Naive thymus-derived CD4-positive, alpha-beta T cell (primary cell): ENCODE results near the gene AADACL4. TPM values are rescaled to one million over a fixed set of nuclear protein-coding genes. Genes with fewer than 3 reads are reported as not detected.

Experiments used
- ATAC-seq: fragments of 150-1000 bp; cut with Tn5 transposase; 2 replicates; pipeline ENCODE4 v1.10.0; 2021; ENCODE audit warnings: mild to moderate bottlenecking, moderate library complexity
- CTCF ChIA-PET: fragments of 350-600 bp; sonication (Branson Sonifier 250); formaldehyde crosslinking; loops from one replicate; lab custom pipeline; 2021; ENCODE audit warnings: antibody characterized with exemption; lab: Charles Lee
- POLR2A ChIA-PET: fragments of 350-600 bp; sonication (Branson Sonifier 250); formaldehyde crosslinking; loops from one replicate; lab custom pipeline; 2021; ENCODE audit warnings: antibody characterized with exemption, inconsistent platforms; lab: Charles Lee
- DNase-seq, 9 donors: peaks; one replicate each; pipeline versions ENCODE4 v3.0.0 to v3.0.0-alpha.2; 2020 to 2022; ENCODE audit warnings: mixed read lengths in 1 of 9
- H3K27ac ChIP-seq: one replicate; pipeline ENCODE4 v1.7.0; 2013; ENCODE audit warnings: mild to moderate bottlenecking, low read depth, low read length, moderate library complexity
- H3K27me3 ChIP-seq, 2 donors: one replicate each; pipeline ENCODE4 v1.7.0; 2013; ENCODE audit warnings: low read length in 2 of 2, mild to moderate bottlenecking in 2 of 2, moderate library complexity in 2 of 2; ENCODE audit not compliant: control insufficient read depth in 2 of 2, insufficient read depth in 2 of 2
- H3K36me3 ChIP-seq, 3 experiments: 1 replicate in 2 of 3; 2 replicates in 1 of 3; pipeline ENCODE4 v1.7.0; 2013; ENCODE audit warnings: low read length in 3 of 3, mild to moderate bottlenecking in 3 of 3, moderate library complexity in 1 of 3; ENCODE audit not compliant: insufficient read depth in 3 of 3, control insufficient read depth in 2 of 3
- H3K4me1 ChIP-seq, 2 donors: one replicate each; pipeline ENCODE4 v1.7.0; 2013; ENCODE audit warnings: low read length in 2 of 2, mild to moderate bottlenecking in 2 of 2, moderate library complexity in 1 of 2; ENCODE audit not compliant: control insufficient read depth in 2 of 2, insufficient read depth in 2 of 2
- H3K4me3 ChIP-seq: 2 replicates; pipeline ENCODE4 v1.7.0; 2013; ENCODE audit warnings: mild to moderate bottlenecking, low read length
- H3K9me3 ChIP-seq, 3 experiments: 1 replicate in 2 of 3; 2 replicates in 1 of 3; pipeline ENCODE4 v1.7.0; 2013; ENCODE audit warnings: low read length in 3 of 3; ENCODE audit not compliant: control insufficient read depth in 2 of 3
- H3K27ac Mint-ChIP-seq, 9 donors: one replicate each; pipeline ENCODE4 v1.8.0; 2020 to 2022; ENCODE audit warnings: mixed read lengths in 9 of 9, mild to moderate bottlenecking in 8 of 9, moderate library complexity in 5 of 9, inconsistent platforms in 2 of 9
- H3K27me3 Mint-ChIP-seq, 5 donors: one replicate each; pipeline ENCODE4 v1.8.0; 2021 to 2022; ENCODE audit warnings: mixed read lengths in 5 of 5, mild to moderate bottlenecking in 1 of 5
- H3K36me3 Mint-ChIP-seq, 5 donors: one replicate each; pipeline ENCODE4 v1.8.0; 2020 to 2022; ENCODE audit warnings: mixed read lengths in 5 of 5, mild to moderate bottlenecking in 3 of 5, inconsistent platforms in 1 of 5
- H3K4me1 Mint-ChIP-seq, 7 donors: one replicate each; pipeline ENCODE4 v1.8.0; 2020 to 2022; ENCODE audit warnings: mixed read lengths in 7 of 7, mild to moderate bottlenecking in 3 of 7, inconsistent platforms in 1 of 7
- H3K4me3 Mint-ChIP-seq, 10 donors: one replicate each; pipeline ENCODE4 v1.8.0; 2020 to 2022; ENCODE audit warnings: mild to moderate bottlenecking in 10 of 10, mixed read lengths in 10 of 10, moderate library complexity in 6 of 10, inconsistent platforms in 2 of 10
- H3K9me3 Mint-ChIP-seq, 11 donors: one replicate each; pipeline ENCODE4 v1.8.0; 2020 to 2022; ENCODE audit warnings: mixed read lengths in 11 of 11, mild to moderate bottlenecking in 4 of 11, inconsistent platforms in 1 of 11, moderate library complexity in 1 of 11
- intact Hi-C, 2 donors: fragments of 100-400 bp; cut with micrococcal nuclease; formaldehyde crosslinking; loops; one replicate each; pipeline ENCODE4 v1.15.1; 2023
- polyA plus RNA-seq, 2 donors: library from polyadenylated mRNA; unstranded; fragments of 300-500 nt; fragmentation: Illumina TruSeq; gene quantifications; one replicate each; pipeline ENCODE4 v1.2.3, GENCODE V29; 2021
- total RNA-seq, 6 experiments: library from RNA in 5 of 6; stranded (reverse) in 5 of 6; gene quantifications; 1 replicate in 5 of 6; 2 replicates in 1 of 6; pipeline ENCODE4 v1.2.3 and lab custom pipeline; 2021 to 2026

The AADACL4 gene
- total and polyA plus RNA-seq, 7 experiments from 2014 or later = not detected

DNA sequence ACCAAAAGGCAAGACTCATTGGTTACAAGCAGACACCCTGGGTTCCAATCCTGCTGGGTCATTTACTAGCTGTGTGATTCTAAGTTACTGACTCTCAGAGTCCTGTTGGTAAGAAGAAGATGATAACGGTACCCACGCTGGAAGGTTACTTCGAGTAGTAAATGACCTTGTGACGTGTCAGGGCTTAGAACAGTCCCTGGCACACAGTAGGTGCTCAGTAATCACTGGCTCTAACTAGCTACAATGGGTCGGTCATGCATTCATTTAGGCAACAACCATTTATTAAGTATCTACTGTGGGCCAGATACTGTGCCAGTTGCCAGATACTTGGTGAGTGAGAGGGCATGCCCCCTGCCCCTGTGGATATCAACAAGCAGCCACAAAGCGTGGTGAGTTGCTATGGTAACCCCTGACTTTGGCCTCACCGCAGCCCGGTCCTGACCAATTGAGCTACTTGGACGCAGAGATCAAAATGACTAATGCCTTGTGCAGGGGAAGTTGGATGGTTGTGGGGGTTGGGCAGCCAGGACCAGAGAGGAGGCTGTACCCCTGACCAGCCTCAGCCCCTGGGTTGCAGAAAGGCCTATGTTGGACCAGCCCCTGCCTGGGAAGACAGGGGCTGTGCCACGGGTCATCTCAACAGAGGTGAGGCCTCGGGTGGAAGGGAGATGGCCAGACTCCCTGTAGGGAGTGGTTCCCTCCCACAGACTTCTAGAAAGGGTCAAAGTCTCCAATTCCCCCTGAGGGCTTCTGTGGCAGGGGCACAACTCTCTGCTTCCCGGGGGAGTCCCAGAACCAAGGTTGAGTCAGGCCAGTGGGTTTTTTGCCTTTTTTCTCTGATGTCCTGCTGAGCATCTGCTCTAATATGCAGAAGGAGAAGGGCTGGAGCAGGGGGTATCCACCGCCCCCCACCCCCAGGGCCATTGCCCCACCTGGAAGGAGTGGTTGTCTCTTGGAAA lies 41.9 kb upstream of the AADACL4 start:
- POLR2A ChIA-PET = interaction anchor here (0.6 to 12.3 kb wide), 6 partner anchors 10 to 287 kb away, joined by 3 to 204 read pairs (median 4); partner anchors contain the start of gene DHRS3

DNA sequence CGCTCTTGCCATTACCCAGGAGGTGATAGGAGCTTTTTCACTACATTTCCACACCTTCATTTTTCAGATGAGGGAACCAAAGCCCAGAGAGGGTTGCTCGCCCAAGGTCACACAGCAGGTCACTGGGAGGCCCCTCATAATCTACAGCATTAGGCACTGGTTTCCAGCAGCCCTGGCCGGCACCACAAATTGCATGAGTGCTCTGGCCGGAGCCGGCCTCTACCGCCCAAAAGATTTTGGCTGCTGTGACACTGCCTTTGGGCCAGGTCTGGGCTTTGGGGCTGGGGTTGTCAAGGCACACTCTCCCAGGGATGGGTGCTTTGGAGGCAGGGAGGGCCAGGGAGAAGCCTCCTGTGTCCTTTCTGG lies 41.2 kb upstream of the AADACL4 start:
- Histone ChIP-seq H3K36me3 (no peaks in the 10 kb centered on the region), H3K27me3 (no peaks in the 10 kb centered on the region), H3K9me3 (no peaks in the 10 kb centered on the region), H3K4me1 (peaks cover 27 to 55% of the 10 kb centered on the region in 2 donors), H3K27ac (no peak overlapping the region), H3K4me3 (no peak overlapping the region)
- DNase-seq = no peak
- peaks cover 0 to 8% (median 0%) of the 10 kb centered on the region in 11 donors for H3K9me3 Mint-ChIP-seq
- H3K27ac Mint-ChIP-seq = peak overlapping the region in 5 of 9 donors; percentile 28 to 95 (median 88)
- no peak for ATAC-seq
- peak overlapping the region in 1 of 10 donors; percentile 42 for H3K4me3 Mint-ChIP-seq
- CTCF ChIA-PET = interaction anchor here (0.6 to 8.2 kb wide), 2 partner anchors 15 to 280 kb away, joined by 3 to 110 read pairs; partner anchors contain the start of gene DHRS3
- POLR2A ChIA-PET = interaction anchor here (1.0 to 12.3 kb wide), 3 partner anchors 9 to 19 kb away, joined by 3 to 204 read pairs (median 5); partner anchors contain the start of gene DHRS3
- intact Hi-C loops = loop anchor here in 1 of 2 donors (5.0 kb wide), 1 partner anchor 195 kb away; no protein-coding TSS in a partner anchor
- peaks cover 4 to 26% (median 20%) of the 10 kb centered on the region in 5 donors for H3K36me3 Mint-ChIP-seq
- H3K27me3 Mint-ChIP-seq = peaks cover 0 to 2% (median 0%) of the 10 kb centered on the region in 5 donors
- H3K4me1 Mint-ChIP-seq = peaks cover 22 to 94% (median 82%) of the 10 kb centered on the region in 7 donors

More for the DNA sequence above, 41.9 kb upstream of the AADACL4 start:
- H3K27me3 Mint-ChIP-seq = peaks cover 0 to 2% (median 0%) of the 10 kb centered on the region in 5 donors
- H3K9me3 Mint-ChIP-seq = peaks cover 0 to 4% (median 0%) of the 10 kb centered on the region in 11 donors
- peak overlapping the region in 3 of 10 donors; percentile 16 to 32 (median 18) for H3K4me3 Mint-ChIP-seq
- intact Hi-C loops = loop anchor here (1.0 to 5.0 kb wide), 2 partner anchors 17 to 195 kb away; no protein-coding TSS in a partner anchor
- DNase-seq (peak in 1 of 9 donors; percentile 22), ATAC-seq (peak; percentile 67)
- CTCF ChIA-PET = interaction anchor here (0.5 to 8.2 kb wide), 9 partner anchors 9 to 289 kb away, joined by 3 to 110 read pairs (median 4); partner anchors contain the start of gene DHRS3
- H3K27ac Mint-ChIP-seq = peak overlapping the region in 8 of 9 donors; percentile 23 to 87 (median 65)
- peaks cover 0 to 20% (median 14%) of the 10 kb centered on the region in 5 donors for H3K36me3 Mint-ChIP-seq
- Histone ChIP-seq H3K4me3 (no peak overlapping the region), H3K9me3 (no peaks in the 10 kb centered on the region), H3K36me3 (no peaks in the 10 kb centered on the region), H3K27me3 (no peaks in the 10 kb centered on the region), H3K27ac (no peak overlapping the region), H3K4me1 (peaks cover 27 to 60% of the 10 kb centered on the region in 2 donors)
- peaks cover 27 to 95% (median 82%) of the 10 kb centered on the region in 7 donors for H3K4me1 Mint-ChIP-seq

DNA sequence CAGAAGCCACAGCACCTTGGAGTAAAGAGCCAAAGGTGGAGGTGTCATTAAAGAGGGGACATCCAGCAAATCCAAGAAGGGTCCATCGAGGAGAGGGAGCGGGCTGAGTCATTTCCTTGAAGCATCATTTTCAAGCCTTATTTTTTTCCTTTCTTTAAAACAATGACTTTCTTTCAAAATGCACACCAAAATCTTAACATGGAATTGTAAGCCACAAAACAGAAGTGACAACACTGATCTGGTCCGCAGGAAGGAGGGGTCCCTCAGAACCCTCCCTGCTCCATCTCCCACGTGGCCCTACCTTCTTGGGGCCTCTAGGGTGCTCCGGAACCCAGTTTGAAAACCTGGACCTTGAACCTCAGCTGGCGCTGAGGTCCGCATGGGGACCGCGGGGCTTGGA lies 40.7 kb upstream of the AADACL4 start:
- no peak overlapping the region for H3K4me3 ChIP-seq
- POLR2A ChIA-PET = interaction anchor here (0.8 to 12.3 kb wide), 6 partner anchors 8 to 695 kb away, joined by 3 to 204 read pairs (median 6); partner anchors contain the start of gene DHRS3
- no peaks in the 10 kb centered on the region for H3K27me3 ChIP-seq
- Mint-ChIP-seq H3K27me3 (peaks cover 0 to 2% (median 0%) of the 10 kb centered on the region in 5 donors), H3K27ac (peak overlapping the region in 8 of 9 donors; percentile 13 to 95 (median 88)), H3K9me3 (peaks cover 0 to 10% (median 2%) of the 10 kb centered on the region in 11 donors), H3K36me3 (peaks cover 8 to 32% (median 26%) of the 10 kb centered on the region in 5 donors), H3K4me1 (peaks cover 19 to 93% (median 82%) of the 10 kb centered on the region in 7 donors), H3K4me3 (peak overlapping the region in 3 of 10 donors; percentile 23 to 45 (median 42))
- peaks cover 27 to 49% of the 10 kb centered on the region in 2 donors for H3K4me1 ChIP-seq
- CTCF ChIA-PET = interaction anchor here (0.6 to 8.2 kb wide), 2 partner anchors 15 to 280 kb away, joined by 3 to 110 read pairs; partner anchors contain the start of gene DHRS3
- ATAC-seq (no peak), DNase-seq (no peak)
- peaks cover 0 to 4% (median 0%) of the 10 kb centered on the region in 3 experiments for H3K36me3 ChIP-seq
- H3K9me3 ChIP-seq = no peaks in the 10 kb centered on the region
- intact Hi-C loops = loop anchor here in 1 of 2 donors (5.0 kb wide), 1 partner anchor 196 kb away; no protein-coding TSS in a partner anchor
- H3K27ac ChIP-seq = no peak overlapping the region

DNA sequence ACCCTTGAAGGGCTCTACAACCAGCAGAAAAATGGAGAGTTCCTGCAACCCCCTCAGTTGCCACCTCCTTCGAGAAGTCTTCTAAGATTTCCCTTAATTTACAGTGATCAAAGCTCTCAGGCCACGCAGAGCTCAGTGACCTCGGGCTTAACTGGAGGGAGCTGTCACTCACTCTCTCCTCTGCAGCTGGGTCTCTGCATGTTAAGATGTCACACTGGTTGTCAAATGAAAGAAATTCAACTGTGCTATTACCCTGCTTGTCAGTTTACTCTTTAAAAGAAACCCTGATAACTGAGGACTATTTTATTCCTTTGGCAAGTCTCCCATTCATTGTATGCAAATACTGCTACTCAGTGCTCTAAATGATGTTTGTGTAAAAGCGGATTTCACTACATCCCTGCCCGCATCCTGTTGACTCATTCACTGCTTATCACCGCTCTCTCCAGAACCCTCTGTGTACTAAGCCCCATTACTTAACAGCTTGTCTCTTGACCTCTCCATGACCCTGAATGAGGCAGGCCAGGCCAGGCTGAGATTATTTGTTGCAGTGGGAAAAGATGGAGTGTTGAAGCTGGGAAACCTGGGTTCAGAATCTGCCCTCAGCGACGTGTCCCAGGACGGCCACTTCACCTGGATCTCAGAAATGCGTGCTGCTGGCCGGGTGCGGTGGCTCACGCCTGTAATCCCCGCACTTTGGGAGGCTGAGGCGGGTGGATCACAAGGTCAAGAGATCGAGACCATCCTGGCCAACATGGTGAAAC lies 39.6 kb upstream of the AADACL4 start:
- ATAC-seq (peak; percentile 90), DNase-seq (peak in 8 of 9 donors; percentile 36 to 78 (median 68))
- CTCF ChIA-PET = interaction anchor here (1.0 to 8.2 kb wide), 4 partner anchors 8 to 291 kb away, joined by 3 to 110 read pairs (median 4); partner anchors contain the start of gene DHRS3
- Histone ChIP-seq H3K9me3 (no peaks in the 10 kb centered on the region), H3K4me3 (no peak overlapping the region), H3K36me3 (peaks cover 0 to 13% (median 0%) of the 10 kb centered on the region in 3 experiments), H3K27me3 (no peaks in the 10 kb centered on the region), H3K4me1 (peaks cover 27 to 50% of the 10 kb centered on the region in 2 donors), H3K27ac (peak overlapping the region; percentile 41)
- POLR2A ChIA-PET = interaction anchor here (0.6 to 12.3 kb wide), 12 partner anchors 10 to 696 kb away, joined by 3 to 204 read pairs (median 4); partner anchors contain the start of gene DHRS3
- H3K4me1 Mint-ChIP-seq = peaks cover 23 to 94% (median 82%) of the 10 kb centered on the region in 7 donors
- H3K4me3 Mint-ChIP-seq = peak overlapping the region; percentile 25 to 75 (median 68)
- peak overlapping the region; percentile 78 to 97 (median 88) for H3K27ac Mint-ChIP-seq
- intact Hi-C loops = loop anchor here in 1 of 2 donors (1.0 to 5.0 kb wide), 3 partner anchors 13 to 197 kb away; no protein-coding TSS in a partner anchor
- H3K27me3 Mint-ChIP-seq = peaks cover 0 to 2% (median 0%) of the 10 kb centered on the region in 5 donors
- H3K9me3 Mint-ChIP-seq = peaks cover 0 to 10% (median 2%) of the 10 kb centered on the region in 11 donors
- H3K36me3 Mint-ChIP-seq = peaks cover 8 to 43% (median 26%) of the 10 kb centered on the region in 5 donors

DNA sequence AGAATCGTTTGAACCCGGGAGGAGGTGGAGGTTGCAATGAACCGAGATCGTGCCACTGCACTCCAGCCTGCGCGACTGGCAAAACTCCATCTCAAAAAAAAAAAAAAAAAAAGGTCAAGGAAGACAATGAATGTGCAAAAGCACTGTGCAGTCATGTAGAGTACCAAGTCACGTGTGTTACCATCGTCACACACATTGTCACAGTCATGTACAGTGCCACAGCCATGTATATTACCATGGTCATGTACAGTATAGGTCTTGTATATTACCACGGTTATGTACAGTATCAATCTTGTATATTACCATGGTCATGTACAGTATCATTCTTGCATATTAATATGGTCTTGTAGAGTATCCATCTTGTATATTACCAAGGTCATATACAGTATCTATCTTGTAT lies 38.9 kb upstream of the AADACL4 start:
- peak overlapping the region; percentile 78 to 97 (median 88) for H3K27ac Mint-ChIP-seq
- no peaks in the 10 kb centered on the region for H3K9me3 ChIP-seq
- H3K4me1 ChIP-seq = peaks cover 27 to 55% of the 10 kb centered on the region in 2 donors
- no peak for ATAC-seq
- H3K4me3 Mint-ChIP-seq = peak overlapping the region in 5 of 10 donors; percentile 1 to 75 (median 70)
- no peaks in the 10 kb centered on the region for H3K27me3 Mint-ChIP-seq
- CTCF ChIA-PET = interaction anchor here (1.4 to 8.2 kb wide), 3 partner anchors 13 to 291 kb away, joined by 3 to 110 read pairs (median 4); partner anchors contain the start of gene DHRS3
- intact Hi-C loops = loop anchor here in 1 of 2 donors (1.0 to 5.0 kb wide), 3 partner anchors 12 to 198 kb away; no protein-coding TSS in a partner anchor
- H3K4me1 Mint-ChIP-seq = peaks cover 30 to 94% (median 82%) of the 10 kb centered on the region in 7 donors
- peaks cover 0 to 10% (median 2%) of the 10 kb centered on the region in 11 donors for H3K9me3 Mint-ChIP-seq
- no peak overlapping the region for H3K4me3 ChIP-seq
- no peak overlapping the region for H3K27ac ChIP-seq
- peaks cover 8 to 46% (median 29%) of the 10 kb centered on the region in 5 donors for H3K36me3 Mint-ChIP-seq
- no peaks in the 10 kb centered on the region for H3K27me3 ChIP-seq
- POLR2A ChIA-PET = interaction anchor here (0.6 to 12.3 kb wide), 9 partner anchors 12 to 697 kb away, joined by 3 to 204 read pairs (median 5); partner anchors contain the start of gene DHRS3
- no peak for DNase-seq
- H3K36me3 ChIP-seq = peaks cover 0 to 14% (median 0%) of the 10 kb centered on the region in 3 experiments
